H1 (cell line): ENCODE data around the gene MYOM3. TPM values are rescaled to one million over a fixed set of nuclear protein-coding genes. Genes with fewer than 3 reads are reported as not detected.

Experiments
- HDAC2 ChIP-seq, 2 experiments: fragments of 300-600 bp in 1 of 2; sonication (generic) in 1 of 2; IDR thresholded peaks; 2 replicates each; pipeline ENCODE4 v1.6.1; 2011 to 2012; ENCODE audit warnings: low read depth in 2 of 2, low read length in 2 of 2, mild to moderate bottlenecking in 2 of 2, moderate library complexity in 2 of 2, borderline replicate concordance in 1 of 2, inconsistent platforms in 1 of 2
- HDAC6 ChIP-seq: IDR thresholded peaks from one replicate; pipeline ENCODE4 v1.7.1; 2012; ENCODE audit warnings: low read depth, mild to moderate bottlenecking, inconsistent platforms, low read length, moderate library complexity
- RAD21 ChIP-seq, 2 experiments: IDR thresholded peaks in 1 of 2; conservative IDR thresholded peaks in 1 of 2; 2 replicates each; pipeline ENCODE4 v1.6.1; 2011; ENCODE audit warnings: low read depth in 2 of 2, low read length in 2 of 2, improper control_type of control experiment in 1 of 2, inconsistent platforms in 1 of 2, mild to moderate bottlenecking in 1 of 2, moderate library complexity in 1 of 2
- RBBP5 ChIP-seq: IDR thresholded peaks from 2 replicates; pipeline ENCODE4 v1.7.1; 2012; ENCODE audit warnings: low read depth, mild to moderate bottlenecking, inconsistent platforms, low read length, moderate library complexity, borderline replicate concordance
- TAF7 ChIP-seq: optimal IDR thresholded peaks from 2 replicates; pipeline ENCODE3; 2011; ENCODE audit warnings: low read depth, mild to moderate bottlenecking, inconsistent platforms, low read length, moderate library complexity, borderline replicate concordance
- polyA plus RNA-seq, 7 experiments: library from polyadenylated mRNA; depleted of rRNA in 3 of 7; stranded (reverse) in 5 of 7; unstranded in 2 of 7; fragments of >200 nt in 5 of 7; fragments of 200-250 nt in 2 of 7; gene quantifications; 1 replicate in 5 of 7; 2 replicates in 1 of 7; 4 replicates in 1 of 7; pipeline versions ENCODE4 v1.2.1 to v1.2.3, GENCODE V29; 2011 to 2013; ENCODE audit warnings: missing spikeins in 2 of 7, mixed read lengths in 2 of 7
- total RNA-seq: library from RNA; stranded (reverse); fragmentation: NEBNext Ultra II Directional; extraction: Animal tissue kit (Norgen Biotek cat#: 25700); gene quantifications from 2 replicates; pipeline ENCODE4 v1.2.1, GENCODE V29; 2021

Gene MYOM3
- total and polyA plus RNA-seq, 2 of the 8 experiments (the other 6 are each of a cell fraction or from before 2014, with no cell fraction given): 0.08 to 0.09 TPM

- TF ChIP-seq RAD21 (IDR thresholded peaks at IDR 0.05 in 1 of 2, conservative IDR thresholded peaks at IDR 0.05 in 1 of 2; ENCODE audit: low read depth in 2 of 2, low read length in 2 of 2) (no peak), HDAC2 (IDR thresholded peaks at IDR 0.05; ENCODE audit: borderline replicate concordance in 1 of 2, low read depth in 2 of 2, low read length in 2 of 2) (no peak), RBBP5 (no peak), HDAC6 (no peak), TAF7 (no peak)
Measured at GRCh38 chr1:24093732-24094131, 18.2 kb downstream of the MYOM3 start (continued).
